ENCODE data around the gene C1orf50.

- TF ChIP-seq CTCF (IDR thresholded peaks at IDR 0.05 in 8 of 11, conservative IDR thresholded peaks at IDR 0.05 in 3 of 11) (peak; percentile 16 to 71 (median 55)), POLR2A (IDR thresholded peaks at IDR 0.05) (no peak)
Measured at GRCh38 chr1:42777852-42778251, 10.8 kb downstream of the C1orf50 start.
